PFSK-1 (cell line): ENCODE measurements around the gene CRIP1.
A peak's percentile ranks its signal among the peaks of the same experiment; 100 is the strongest.

ENCODE experiments used
- FOXP2 ChIP-seq: optimal IDR thresholded peaks from 2 replicates; pipeline ENCODE3; 2011; ENCODE audit warnings: borderline replicate concordance, control low read depth, inconsistent platforms; ENCODE audit not compliant: insufficient read depth; ENCODE audit errors: extremely low read length, extremely low read depth
- POLR2AphosphoS5 ChIP-seq: IDR thresholded peaks from 2 replicates; pipeline ENCODE4 v1.6.1; 2012; ENCODE audit warnings: low read depth, mild to moderate bottlenecking, control low read depth, low read length, moderate library complexity
- REST ChIP-seq, 2 experiments: IDR thresholded peaks; 2 replicates each; pipeline versions ENCODE4 v1.6.1 to v1.8.0; 2011 to 2012; ENCODE audit warnings: low read depth in 2 of 2, low read length in 2 of 2, control low read depth in 1 of 2, inconsistent platforms in 1 of 2, mild to moderate bottlenecking in 1 of 2, moderate library complexity in 1 of 2; ENCODE audit not compliant: insufficient read depth in 1 of 2
- SIN3A ChIP-seq: IDR thresholded peaks from 2 replicates; pipeline ENCODE4 v1.6.1; 2012; ENCODE audit warnings: mild to moderate bottlenecking, low read length, moderate library complexity, borderline replicate concordance; ENCODE audit not compliant: insufficient read depth
- TAF1 ChIP-seq: IDR thresholded peaks from 2 replicates; pipeline ENCODE4 v1.6.1; 2012; ENCODE audit warnings: low read length, control low read depth, borderline replicate concordance; ENCODE audit not compliant: insufficient read depth

CRIP1 gene

DNA sequence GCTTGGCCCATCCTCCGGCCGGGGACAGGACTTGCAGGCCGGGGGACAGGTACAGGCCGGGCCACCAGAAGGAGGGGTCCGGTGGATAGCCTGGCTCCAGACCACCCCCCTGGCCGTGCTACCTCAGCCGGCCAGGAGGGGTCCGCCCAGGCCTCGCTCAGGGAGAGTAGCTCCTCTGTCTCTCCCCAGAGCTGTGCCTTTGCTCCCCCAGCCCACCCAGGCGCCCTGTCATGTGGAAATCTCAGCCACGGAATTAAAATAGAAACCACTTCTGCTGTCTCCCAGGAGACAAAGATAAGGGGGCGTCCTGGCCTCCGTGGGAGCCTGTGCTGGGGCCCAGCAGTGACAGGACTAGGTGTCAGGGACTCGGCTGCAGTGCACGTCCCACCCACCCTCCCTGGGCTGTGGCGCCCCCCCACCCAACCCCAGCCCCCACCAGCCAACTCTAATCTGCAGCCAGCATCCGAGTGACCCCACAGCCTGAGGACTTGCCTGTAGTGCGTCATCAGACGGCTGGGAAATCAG lies 15.3 kb upstream of the CRIP1 start:
- no peak for TF ChIP-seq POLR2AphosphoS5
- TF ChIP-seq FOXP2: no peak
- TF ChIP-seq TAF1: no peak
- no peak for TF ChIP-seq REST (IDR thresholded peaks at IDR 0.05; ENCODE audit: insufficient read depth in 1 of 2, low read depth in 2 of 2, low read length in 2 of 2)
- no peak for TF ChIP-seq SIN3A

- TF ChIP-seq POLR2AphosphoS5: no peak
- no peak for TF ChIP-seq SIN3A
These were observed 14.7 kb upstream of the CRIP1 start for GRCh38 chr14:105471823-105472485.

GRCh38 chr14:105472486-105472991 lies 14.1 kb upstream of the CRIP1 start:
- TF ChIP-seq SIN3A: no peak
- TF ChIP-seq FOXP2: no peak
- no peak for TF ChIP-seq TAF1
- TF ChIP-seq POLR2AphosphoS5: no peak
- no peak for TF ChIP-seq REST (IDR thresholded peaks at IDR 0.05; ENCODE audit: insufficient read depth in 1 of 2, low read depth in 2 of 2, low read length in 2 of 2)

DNA sequence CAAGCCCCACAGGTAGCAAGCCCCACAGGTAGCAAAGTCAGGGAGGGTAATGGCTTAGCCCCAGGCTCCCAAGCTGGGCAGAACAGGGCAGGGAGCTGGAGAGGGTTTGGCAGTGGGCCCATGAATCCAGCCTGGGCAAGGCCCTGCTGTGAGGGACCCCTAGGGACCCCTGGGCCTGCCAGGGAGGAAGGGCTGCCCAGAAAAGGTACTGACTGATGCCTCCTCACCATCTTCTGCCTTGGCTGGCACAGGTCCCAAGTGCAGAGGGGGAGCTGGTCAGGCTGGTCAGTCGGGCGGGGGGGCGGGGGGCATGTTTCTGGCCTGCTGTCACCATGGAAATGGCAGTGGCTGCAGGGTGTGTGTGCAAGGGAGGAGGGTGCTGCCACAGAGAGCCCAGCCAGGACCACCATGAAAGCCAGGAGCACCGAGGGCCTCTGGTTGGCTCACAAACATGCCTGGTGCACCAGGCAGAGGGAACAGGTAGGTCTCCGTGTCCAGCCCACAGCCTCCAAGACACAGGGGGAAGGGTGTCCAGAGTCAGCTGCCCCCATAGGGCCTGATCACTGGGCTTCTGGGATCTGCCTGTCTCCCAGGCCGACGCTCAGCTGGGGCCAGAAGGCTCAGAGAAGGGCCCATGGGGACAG lies 13.5 kb upstream of the CRIP1 start:
- TF ChIP-seq TAF1: no peak
- TF ChIP-seq FOXP2: no peak
- no peak for TF ChIP-seq SIN3A
- no peak for TF ChIP-seq POLR2AphosphoS5
- TF ChIP-seq REST (IDR thresholded peaks at IDR 0.05; ENCODE audit: insufficient read depth in 1 of 2, low read depth in 2 of 2, low read length in 2 of 2): no peak

DNA sequence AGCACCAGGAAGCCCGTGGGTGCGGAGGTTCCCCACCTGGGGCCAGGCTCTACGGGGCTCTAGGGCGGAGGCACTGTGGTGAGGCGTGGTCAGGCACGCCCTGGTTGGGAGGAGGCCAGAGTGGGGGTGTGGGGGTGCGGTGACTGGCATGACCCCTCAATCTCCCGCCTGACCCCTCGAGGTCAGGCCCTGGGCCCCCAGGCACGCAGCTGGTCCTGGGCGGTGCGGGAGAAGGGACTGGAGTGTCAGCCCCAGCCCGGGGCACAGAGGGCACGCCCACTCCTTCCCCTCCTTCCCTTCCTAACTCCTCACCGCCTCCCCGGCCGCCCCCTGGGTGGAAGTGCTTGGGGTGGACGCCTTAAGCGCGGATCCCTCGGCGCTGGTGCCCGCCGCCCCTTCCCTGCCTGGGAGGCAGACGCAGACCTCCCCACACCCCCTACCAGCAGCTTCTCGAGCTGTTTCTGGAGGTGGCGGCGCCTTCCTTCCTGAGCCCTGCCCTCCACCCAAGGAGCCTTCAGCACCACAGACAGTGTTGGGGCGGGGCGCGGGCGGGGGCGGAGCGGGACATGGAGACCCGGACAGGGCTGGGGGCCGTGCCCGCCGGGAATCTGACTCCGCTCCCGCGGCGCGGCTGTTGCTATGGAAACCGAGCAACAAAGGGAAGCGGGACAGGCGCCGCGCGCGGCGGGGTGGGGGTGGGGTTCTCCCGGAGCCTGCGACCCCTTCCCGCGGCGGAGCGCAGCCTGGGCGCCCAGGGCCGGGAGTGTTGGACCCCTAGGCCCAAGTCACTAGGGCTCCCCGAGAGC lies 12.8 kb upstream of the CRIP1 start:
- no peak for TF ChIP-seq TAF1
- peak; percentile 69 to 87; a peak in 3 of 4 replicates for TF ChIP-seq REST (IDR thresholded peaks at IDR 0.05; ENCODE audit: insufficient read depth in 1 of 2, low read depth in 2 of 2, low read length in 2 of 2)
